Activated naive CD8-positive, alpha-beta T cell treated with anti-CD3 and anti-CD28 coated beads, Interleukin-2, amount 10 ng/mL, durations not matched to agents 7 days and 5 days (primary cell): ENCODE measurements around the gene YWHAE. TPM values are rescaled to one million over a fixed set of nuclear protein-coding genes. Genes with fewer than 3 reads are reported as not detected.
"Not testable (repeated sequence)": the region's sequence is repeated elsewhere in the genome, so short reads cannot be mapped to it uniquely, and the experiment has no call there.

ENCODE experiments used
- ATAC-seq: fragments of 150-1000 bp; cut with Tn5 transposase; one replicate; pipeline ENCODE4 v1.10.0; 2021; ENCODE audit warnings: low read depth, moderate library complexity
- POLR2A ChIA-PET: fragments of 350-600 bp; sonication (Branson Sonifier 250); formaldehyde crosslinking; loops from one replicate; lab custom pipeline; 2021; ENCODE audit warnings: antibody characterized with exemption; lab: Charles Lee
- DNase-seq: peaks from one replicate; pipeline ENCODE4 v3.0.0; 2021
- H3K27ac Mint-ChIP-seq: one replicate; pipeline ENCODE4 v1.8.0; 2022; ENCODE audit warnings: mild to moderate bottlenecking, mixed read lengths
- H3K27me3 Mint-ChIP-seq: one replicate; pipeline ENCODE4 v1.8.0; 2022; ENCODE audit warnings: mild to moderate bottlenecking, moderate library complexity, mixed read lengths
- H3K36me3 Mint-ChIP-seq: one replicate; pipeline ENCODE4 v1.8.0; 2021; ENCODE audit warnings: mild to moderate bottlenecking, mixed read lengths
- H3K4me1 Mint-ChIP-seq: one replicate; pipeline ENCODE4 v1.8.0; 2021; ENCODE audit warnings: mixed read lengths
- H3K4me3 Mint-ChIP-seq: one replicate; pipeline ENCODE4 v1.8.0; 2022; ENCODE audit warnings: mild to moderate bottlenecking, moderate library complexity, mixed read lengths
- H3K9me3 Mint-ChIP-seq: one replicate; pipeline ENCODE4 v1.8.0; 2021; ENCODE audit warnings: mixed read lengths
- total RNA-seq, 2 experiments: library from RNA; stranded (reverse); gene quantifications; one replicate each; pipeline ENCODE4 v1.2.3, GENCODE V29; 2021

Gene YWHAE
- total RNA-seq, 2 experiments from 2014 or later = 272 to 287 TPM

- POLR2A ChIA-PET = interaction anchor here (0.7 to 1.1 kb wide), 3 partner anchors 121 to 343 kb away, joined by 3 to 4 read pairs (median 4); partner anchors contain the start of gene INPP5K
- H3K27me3 Mint-ChIP-seq, H3K4me3 Mint-ChIP-seq, DNase-seq, ATAC-seq, H3K27ac Mint-ChIP-seq, H3K9me3 Mint-ChIP-seq: not testable (repeated sequence)
- Mint-ChIP-seq H3K36me3 (peaks cover 30% of the 10 kb centered on the region), H3K4me1 (peaks cover 43% of the 10 kb centered on the region)
Observed at GRCh38 chr17:1395876-1396665, 4.0 kb downstream of the YWHAE start.

DNA sequence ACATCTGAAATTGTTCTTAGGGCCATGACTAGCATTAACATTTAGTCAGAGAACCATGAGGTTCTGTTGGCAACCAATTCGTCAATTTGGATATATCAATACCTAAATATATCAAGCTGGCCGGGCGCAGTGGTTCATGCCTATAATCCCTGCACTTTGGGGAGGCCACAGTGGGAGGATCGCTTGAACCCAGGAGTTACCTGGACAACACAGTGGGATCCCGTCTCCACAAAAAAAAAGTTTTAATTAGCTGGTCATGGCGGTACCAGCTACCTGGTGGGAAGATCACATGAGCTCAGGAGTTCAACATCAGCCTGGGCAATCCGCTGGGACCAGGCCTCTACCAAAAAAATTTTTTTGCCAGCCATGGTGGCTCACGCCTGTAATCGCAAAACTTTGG is 8.4 kb downstream of the YWHAE start:
- ATAC-seq (no peak), DNase-seq (no peak)
- H3K9me3 Mint-ChIP-seq = no peaks in the 10 kb centered on the region
- peaks cover 20% of the 10 kb centered on the region for H3K36me3 Mint-ChIP-seq
- POLR2A ChIA-PET = interaction anchor here (1.3 kb wide), 1 partner anchor 12 kb away, joined by 5 read pairs; no protein-coding TSS in a partner anchor
- H3K27ac Mint-ChIP-seq = no peak overlapping the region
- H3K27me3 Mint-ChIP-seq = no peaks in the 10 kb centered on the region
- peaks cover 38% of the 10 kb centered on the region for H3K4me1 Mint-ChIP-seq
- H3K4me3 Mint-ChIP-seq = no peak overlapping the region

DNA sequence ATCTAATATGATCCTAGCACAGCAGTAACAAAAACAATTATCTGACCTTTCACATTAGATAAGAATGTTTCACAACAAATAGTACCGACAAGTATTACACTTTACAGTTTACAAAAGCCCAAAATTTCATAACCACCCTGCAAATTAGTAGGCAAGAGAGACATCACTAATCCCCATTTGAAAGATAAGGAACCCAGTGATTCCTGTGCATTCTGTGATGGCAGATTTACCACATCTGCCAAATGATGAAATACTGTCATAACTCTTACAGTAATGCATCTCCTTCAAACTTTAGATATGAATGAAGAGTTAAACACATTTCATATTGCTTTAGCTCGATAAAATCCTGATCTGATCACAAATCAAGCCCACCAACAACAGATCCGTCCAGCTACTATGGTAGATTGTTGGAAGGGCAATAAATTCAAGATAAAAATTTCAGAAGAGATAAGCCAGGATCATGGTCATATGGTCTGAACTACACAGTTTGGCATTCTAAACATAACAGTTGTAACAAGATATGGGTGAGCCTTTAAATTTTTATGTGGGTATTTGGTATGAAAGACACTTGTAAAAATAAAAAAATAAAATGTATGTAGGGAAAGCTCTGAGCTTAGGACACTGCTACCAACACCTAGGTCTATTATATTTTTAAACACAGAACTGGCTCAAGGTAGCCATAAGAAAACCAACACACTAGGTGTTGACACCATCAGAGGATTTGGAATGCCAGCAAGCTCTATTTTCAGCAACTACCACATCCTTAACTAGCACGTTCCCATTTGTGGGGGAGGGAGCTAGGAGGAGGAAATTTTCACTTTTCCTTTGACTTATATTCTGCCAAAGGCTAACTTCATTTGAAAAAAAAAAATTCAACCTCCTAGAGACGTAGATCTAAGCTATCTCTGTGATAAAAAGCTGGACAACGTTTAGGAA is 9.3 kb downstream of the YWHAE start:
- ATAC-seq (no peak), DNase-seq (no peak)
- H3K36me3 Mint-ChIP-seq = peaks cover 13% of the 10 kb centered on the region
- peak overlapping the region; percentile 57 for H3K27ac Mint-ChIP-seq
- no peaks in the 10 kb centered on the region for H3K27me3 Mint-ChIP-seq
- peaks cover 38% of the 10 kb centered on the region for H3K4me1 Mint-ChIP-seq
- no peaks in the 10 kb centered on the region for H3K9me3 Mint-ChIP-seq
- POLR2A ChIA-PET = interaction anchor here (1.3 to 1.7 kb wide), 2 partner anchors 11 to 14 kb away, joined by 3 to 5 read pairs; no protein-coding TSS in a partner anchor
- H3K4me3 Mint-ChIP-seq = peak overlapping the region; percentile 18

DNA sequence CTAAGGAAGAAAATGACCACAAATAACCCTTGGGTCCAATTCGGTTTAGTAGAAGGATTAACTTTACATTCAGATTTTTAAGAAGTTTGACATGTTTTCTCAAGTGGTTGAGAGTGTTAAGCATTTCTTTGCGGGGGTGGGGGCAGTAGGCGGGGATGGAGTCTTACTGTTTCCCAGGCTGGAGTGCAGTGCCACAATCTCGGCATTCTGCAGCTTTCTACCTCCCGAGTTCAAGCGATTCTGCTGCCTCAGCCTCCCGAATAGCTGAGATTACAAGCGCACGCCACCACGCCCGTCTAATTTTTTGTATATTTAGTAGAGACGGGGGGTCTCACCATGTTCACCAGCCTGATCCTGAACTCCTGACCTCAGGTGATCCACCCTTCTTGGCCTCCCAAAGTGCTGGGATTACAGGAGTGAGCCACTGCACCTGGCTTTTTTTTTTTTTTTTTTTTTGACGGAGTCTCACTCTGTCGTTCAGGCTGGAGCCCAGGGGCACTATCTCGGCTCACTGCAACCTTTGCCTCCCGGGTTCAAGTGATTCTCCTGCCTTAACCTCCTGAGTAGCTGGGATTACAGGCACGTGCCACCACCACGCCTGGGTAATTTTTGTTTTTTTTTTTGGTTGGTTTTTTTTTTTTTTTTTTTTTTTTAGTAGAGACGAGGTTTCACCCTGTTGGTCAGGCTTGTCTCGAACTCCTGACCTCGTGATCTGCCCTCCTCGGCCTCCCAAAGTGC is 12.4 kb downstream of the YWHAE start:
- not testable (repeated sequence) for H3K27me3 Mint-ChIP-seq

DNA sequence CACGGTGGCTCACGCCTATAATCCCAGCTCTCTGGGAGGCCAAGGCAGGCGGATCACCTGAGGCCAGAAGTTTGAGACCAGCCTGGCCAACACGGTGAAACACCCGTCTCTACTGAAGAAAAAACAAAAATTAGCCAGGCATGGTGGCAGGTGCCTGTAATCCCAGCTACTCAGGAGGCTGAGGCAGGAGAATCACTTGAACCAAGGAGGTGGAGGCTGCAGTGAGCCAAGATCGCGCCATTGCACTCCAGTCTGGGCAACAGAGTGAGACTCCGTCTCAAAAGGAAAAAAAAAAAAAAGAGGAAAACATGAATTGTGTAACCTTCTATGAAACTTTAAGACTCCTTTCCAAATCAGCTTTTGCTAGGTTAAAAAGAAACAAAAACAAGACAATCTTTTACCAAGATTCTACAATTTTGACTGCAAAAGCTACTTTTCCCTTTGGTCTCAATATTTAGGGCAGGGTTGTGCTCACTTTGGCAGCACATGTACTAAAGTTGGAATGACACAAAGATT is 13.3 kb downstream of the YWHAE start:
- POLR2A ChIA-PET, DNase-seq, H3K9me3 Mint-ChIP-seq, ATAC-seq, H3K4me3 Mint-ChIP-seq, H3K27me3 Mint-ChIP-seq, H3K36me3 Mint-ChIP-seq, H3K27ac Mint-ChIP-seq: not testable (repeated sequence)
- peaks cover 25% of the 10 kb centered on the region for H3K4me1 Mint-ChIP-seq

More for the DNA sequence above, 12.4 kb downstream of the YWHAE start:
- H3K4me1 Mint-ChIP-seq = peaks cover 30% of the 10 kb centered on the region
- H3K4me3 Mint-ChIP-seq, H3K36me3 Mint-ChIP-seq, H3K9me3 Mint-ChIP-seq, ATAC-seq, H3K27ac Mint-ChIP-seq, DNase-seq: not testable (repeated sequence)
- POLR2A ChIA-PET = interaction anchor here (1.1 kb wide), 1 partner anchor 9 kb away, joined by 3 read pairs; no protein-coding TSS in a partner anchor

DNA sequence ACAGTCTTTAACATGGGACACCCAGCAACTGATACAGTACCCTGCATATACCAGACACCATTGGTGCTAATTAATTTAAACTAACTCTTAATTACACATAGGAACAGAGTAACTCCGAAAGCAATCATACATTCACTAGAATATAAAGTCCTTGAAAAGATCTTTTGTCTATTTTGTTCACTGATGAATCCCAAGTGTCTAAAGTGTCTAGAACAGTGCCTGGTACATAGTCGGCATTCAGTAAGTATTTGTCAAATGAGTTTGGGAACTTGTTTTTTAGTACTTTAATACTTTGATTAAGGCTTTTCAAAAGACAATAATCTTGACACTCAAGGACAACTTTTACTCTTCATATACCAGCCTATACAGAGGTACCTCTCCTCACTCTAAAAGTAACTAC is 13.8 kb downstream of the YWHAE start:
- H3K9me3 Mint-ChIP-seq = no peaks in the 10 kb centered on the region
- peaks cover 4% of the 10 kb centered on the region for H3K36me3 Mint-ChIP-seq
- DNase-seq = no peak
- H3K4me3 Mint-ChIP-seq = no peak overlapping the region
- H3K4me1 Mint-ChIP-seq = peaks cover 26% of the 10 kb centered on the region
- ATAC-seq = no peak
- no peaks in the 10 kb centered on the region for H3K27me3 Mint-ChIP-seq
- POLR2A ChIA-PET = no interaction called here
- no peak overlapping the region for H3K27ac Mint-ChIP-seq

DNA sequence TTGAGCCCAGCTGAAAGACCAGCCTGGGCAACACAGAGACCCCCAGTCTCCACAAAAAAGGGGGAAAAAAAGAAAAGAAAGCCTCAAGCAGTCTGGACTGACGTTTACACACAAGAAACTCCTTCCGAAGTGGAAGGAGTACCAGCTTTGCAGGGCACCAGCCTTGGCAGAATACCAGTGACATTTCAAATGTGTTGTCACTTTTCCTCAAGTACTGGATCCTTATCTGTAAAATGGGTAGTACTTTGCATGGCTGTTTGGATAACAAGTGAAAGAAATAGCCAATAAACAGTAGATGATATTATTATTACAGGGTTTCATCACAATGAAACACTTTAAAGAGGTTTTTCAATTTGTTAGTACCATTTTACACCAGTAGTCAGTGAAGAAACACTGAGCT is 14.2 kb downstream of the YWHAE start:
- ATAC-seq (no peak), DNase-seq (no peak)
- H3K27ac Mint-ChIP-seq = no peak overlapping the region

GRCh38 chr17:1384905-1385435 is 15.1 kb downstream of the YWHAE start:
- DNase-seq = no peak
- H3K27ac Mint-ChIP-seq = no peak overlapping the region
- peaks cover 24% of the 10 kb centered on the region for H3K4me1 Mint-ChIP-seq
- H3K27me3 Mint-ChIP-seq = no peaks in the 10 kb centered on the region
- POLR2A ChIA-PET = no interaction called here
- H3K9me3 Mint-ChIP-seq = no peaks in the 10 kb centered on the region
- H3K4me3 Mint-ChIP-seq = no peak overlapping the region
- no peak for ATAC-seq
- H3K36me3 Mint-ChIP-seq = peaks cover 1% of the 10 kb centered on the region

More for the DNA sequence above, 14.2 kb downstream of the YWHAE start:
- Mint-ChIP-seq H3K4me1 (peaks cover 23% of the 10 kb centered on the region), H3K36me3 (peaks cover 4% of the 10 kb centered on the region), H3K9me3 (no peaks in the 10 kb centered on the region), H3K4me3 (no peak overlapping the region), H3K27me3 (no peaks in the 10 kb centered on the region)
- POLR2A ChIA-PET = no interaction called here

DNA sequence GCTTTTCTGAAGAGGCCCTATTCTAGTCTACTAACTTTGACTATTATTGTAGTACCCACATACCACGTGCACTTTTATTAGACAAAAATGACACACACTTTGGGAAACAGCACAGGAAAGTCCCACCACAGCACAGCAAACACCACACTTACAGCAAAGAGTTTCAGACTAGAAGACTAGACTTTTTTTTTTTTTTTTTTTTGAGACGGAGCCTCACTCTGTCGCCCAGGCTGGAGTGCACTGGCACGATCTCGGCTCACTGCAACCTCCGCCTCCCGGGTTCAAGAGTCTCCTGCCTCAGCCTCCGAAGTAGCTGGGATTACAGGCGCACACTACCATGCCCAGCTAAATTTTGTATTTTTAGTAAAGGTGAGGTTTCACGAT is 20.1 kb downstream of the YWHAE start:
- H3K4me3 Mint-ChIP-seq = no peak overlapping the region
- POLR2A ChIA-PET = interaction anchor here (1.4 kb wide), 1 partner anchor 12 kb away, joined by 5 read pairs; no protein-coding TSS in a partner anchor
- DNase-seq = no peak
- H3K36me3 Mint-ChIP-seq = peaks cover 1% of the 10 kb centered on the region
- H3K27ac Mint-ChIP-seq = peak overlapping the region; percentile 47
- no peaks in the 10 kb centered on the region for H3K27me3 Mint-ChIP-seq
- ATAC-seq = peak; percentile 12
- no peaks in the 10 kb centered on the region for H3K9me3 Mint-ChIP-seq
- peaks cover 51% of the 10 kb centered on the region for H3K4me1 Mint-ChIP-seq

DNA sequence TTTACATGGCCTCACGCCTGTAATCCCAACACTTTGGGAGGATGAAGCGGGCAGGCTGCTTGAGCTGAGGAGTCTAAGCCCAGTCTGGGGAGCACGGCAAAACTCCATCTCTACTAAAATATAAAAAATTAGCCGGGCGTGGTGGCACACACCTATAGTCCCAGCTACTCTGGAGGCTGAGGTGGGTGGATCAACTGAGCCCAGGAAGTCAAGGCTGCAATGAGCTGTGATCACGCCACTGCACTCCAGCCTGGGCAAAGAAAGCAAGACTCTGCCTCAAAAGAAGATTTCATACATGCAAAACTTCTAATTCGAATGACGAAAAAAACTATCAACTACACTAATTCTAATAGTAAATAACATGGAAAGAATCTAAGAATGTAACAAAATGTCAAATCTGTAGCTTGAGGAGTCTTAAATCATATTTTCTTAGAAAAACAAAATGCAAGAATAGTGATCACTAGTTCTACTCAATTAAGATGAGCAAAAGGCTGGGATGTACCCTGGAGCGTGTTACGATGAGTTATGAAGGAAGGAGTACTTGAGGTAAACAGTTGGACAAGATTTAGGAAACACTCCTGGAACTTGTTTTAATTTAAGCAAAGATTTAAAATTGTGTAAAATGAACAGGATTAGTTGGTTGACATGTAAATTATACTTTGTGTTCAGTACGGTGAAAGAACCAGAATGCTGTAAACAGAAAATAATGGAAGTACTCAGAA is 20.7 kb downstream of the YWHAE start:
- Mint-ChIP-seq H3K27ac (peak overlapping the region; percentile 47), H3K27me3 (no peaks in the 10 kb centered on the region), H3K4me3 (no peak overlapping the region), H3K9me3 (no peaks in the 10 kb centered on the region), H3K4me1 (peaks cover 56% of the 10 kb centered on the region), H3K36me3 (peaks cover 1% of the 10 kb centered on the region)
- POLR2A ChIA-PET = interaction anchor here (1.0 to 1.4 kb wide), 2 partner anchors 9 to 12 kb away, joined by 3 to 5 read pairs; no protein-coding TSS in a partner anchor
- ATAC-seq = no peak
- no peak for DNase-seq

DNA sequence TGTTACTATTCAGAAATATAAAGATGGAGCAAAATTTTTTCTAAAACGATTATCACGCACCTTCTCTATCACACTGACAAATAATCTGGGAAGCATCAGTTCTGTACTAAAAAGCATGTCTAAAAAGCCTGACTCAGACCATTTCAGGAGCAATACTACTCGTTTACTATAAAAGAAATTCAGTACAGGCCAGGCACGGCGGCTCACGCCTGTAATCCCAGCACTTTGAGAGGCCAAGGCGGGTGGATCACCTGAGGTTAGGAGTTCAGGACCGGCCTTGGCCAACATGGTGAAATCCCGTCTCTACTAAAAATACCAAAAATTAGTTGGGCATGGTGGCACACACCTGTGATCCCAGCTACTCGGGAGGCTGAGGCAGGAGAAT is 21.6 kb downstream of the YWHAE start:
- H3K36me3 Mint-ChIP-seq, ATAC-seq, H3K27me3 Mint-ChIP-seq, H3K9me3 Mint-ChIP-seq, H3K4me3 Mint-ChIP-seq, DNase-seq, H3K27ac Mint-ChIP-seq: not testable (repeated sequence)
- POLR2A ChIA-PET = interaction anchor here (1.0 kb wide), 1 partner anchor 10 kb away, joined by 3 read pairs; no protein-coding TSS in a partner anchor
- peaks cover 58% of the 10 kb centered on the region for H3K4me1 Mint-ChIP-seq

- Mint-ChIP-seq H3K36me3 (peaks cover 6% of the 10 kb centered on the region), H3K27ac (peak overlapping the region; percentile 5), H3K27me3 (no peaks in the 10 kb centered on the region), H3K9me3 (no peaks in the 10 kb centered on the region), H3K4me1 (peaks cover 60% of the 10 kb centered on the region), H3K4me3 (no peak overlapping the region)
- no peak for DNase-seq
- ATAC-seq = peak; percentile 30
- POLR2A ChIA-PET = interaction anchor here (1.0 to 1.2 kb wide), 2 partner anchors 13 to 22 kb away, joined by 3 read pairs; partner anchors contain the start of gene YWHAE
Observed at GRCh38 chr17:1377334-1377733, 22.7 kb downstream of the YWHAE start.
